Subcutaneous abdominal adipose tissue (tissue), 5 donors: ENCODE results near the gene ADAMTS2.
A peak's percentile ranks its signal among the peaks of the same experiment; 100 is the strongest.

Source experiments
- H3K27ac ChIP-seq: one replicate; pipeline ENCODE4 v1.7.0; 2013; ENCODE audit warnings: low read depth, mild to moderate bottlenecking, inconsistent platforms, low read length, moderate library complexity
- H3K27me3 ChIP-seq, 5 donors: one replicate each; pipeline ENCODE4 v1.7.0; 2013; ENCODE audit warnings: low read length in 5 of 5, inconsistent platforms in 1 of 5; ENCODE audit not compliant: control insufficient read depth in 5 of 5, insufficient read depth in 4 of 5
- H3K36me3 ChIP-seq, 5 donors: one replicate each; pipeline ENCODE4 v1.7.0; 2013; ENCODE audit warnings: low read length in 5 of 5; ENCODE audit not compliant: control insufficient read depth in 5 of 5, insufficient read depth in 5 of 5
- H3K4me1 ChIP-seq, 5 donors: one replicate each; pipeline ENCODE4 v1.7.0; 2013; ENCODE audit warnings: low read length in 5 of 5, mild to moderate bottlenecking in 3 of 5, moderate library complexity in 1 of 5; ENCODE audit not compliant: control insufficient read depth in 5 of 5, insufficient read depth in 5 of 5
- H3K4me3 ChIP-seq, 5 donors: one replicate each; pipeline ENCODE4 v1.7.0; 2013; ENCODE audit warnings: low read length in 5 of 5, low read depth in 1 of 5
- H3K9ac ChIP-seq, 5 donors: one replicate each; pipeline ENCODE4 v1.7.0; 2013; ENCODE audit warnings: low read length in 5 of 5, mild to moderate bottlenecking in 4 of 5, moderate library complexity in 3 of 5
- H3K9me3 ChIP-seq, 5 donors: one replicate each; pipeline ENCODE4 v1.7.0; 2013; ENCODE audit warnings: low read length in 5 of 5; ENCODE audit not compliant: control insufficient read depth in 5 of 5
- donor health status: healthy.
- donor health status: healthy.
- donor health status: healthy.
- donor health status: healthy.
- donor health status: healthy.

ADAMTS2 gene

GRCh38 chr5:179234563-179235135 is 110.6 kb downstream of the ADAMTS2 start:
- peaks cover 0 to 1% (median 0%) of the 10 kb centered on the region in 5 donors for H3K4me1 ChIP-seq
- no peak overlapping the region for H3K4me3 ChIP-seq
- H3K27me3 ChIP-seq: no peaks in the 10 kb centered on the region

GRCh38 chr5:179233909-179234562 is 111.2 kb downstream of the ADAMTS2 start:
- Histone ChIP-seq H3K4me1 (no peaks in the 10 kb centered on the region), H3K27me3 (no peaks in the 10 kb centered on the region), H3K9me3 (no peaks in the 10 kb centered on the region), H3K9ac (no peak overlapping the region), H3K27ac (no peak overlapping the region), H3K4me3 (no peak overlapping the region), H3K36me3 (peaks cover 0 to 16% (median 10%) of the 10 kb centered on the region in 5 donors)

More at GRCh38 chr5:179234563-179235135, 110.6 kb downstream of the ADAMTS2 start:
- no peak overlapping the region for H3K9ac ChIP-seq
- no peak overlapping the region for H3K27ac ChIP-seq
- H3K9me3 ChIP-seq: no peaks in the 10 kb centered on the region
- peaks cover 0 to 16% (median 10%) of the 10 kb centered on the region in 5 donors for H3K36me3 ChIP-seq

- H3K27me3 ChIP-seq: no peaks in the 10 kb centered on the region
- no peak overlapping the region for H3K4me3 ChIP-seq
- peaks cover 0 to 12% (median 5%) of the 10 kb centered on the region in 5 donors for H3K36me3 ChIP-seq
- no peak overlapping the region for H3K27ac ChIP-seq
- peaks cover 0 to 10% (median 9%) of the 10 kb centered on the region in 5 donors for H3K4me1 ChIP-seq
- H3K9me3 ChIP-seq: no peaks in the 10 kb centered on the region
- H3K9ac ChIP-seq: no peak overlapping the region
These were observed 113.0 kb downstream of the ADAMTS2 start for GRCh38 chr5:179232091-179232735.

- Histone ChIP-seq H3K9me3 (no peaks in the 10 kb centered on the region), H3K4me1 (peaks cover 0 to 15% (median 11%) of the 10 kb centered on the region in 5 donors), H3K27ac (no peak overlapping the region), H3K36me3 (peaks cover 0 to 12% (median 5%) of the 10 kb centered on the region in 5 donors), H3K4me3 (no peak overlapping the region), H3K27me3 (no peaks in the 10 kb centered on the region), H3K9ac (no peak overlapping the region)
These were observed 114.0 kb downstream of the ADAMTS2 start for GRCh38 chr5:179231309-179231708.

GRCh38 chr5:179230061-179230461 is 115.2 kb downstream of the ADAMTS2 start:
- no peak overlapping the region for H3K27ac ChIP-seq
- no peak overlapping the region for H3K4me3 ChIP-seq
- peaks cover 0 to 11% (median 5%) of the 10 kb centered on the region in 5 donors for H3K36me3 ChIP-seq
- peaks cover 0 to 15% (median 11%) of the 10 kb centered on the region in 5 donors for H3K4me1 ChIP-seq
- no peak overlapping the region for H3K9ac ChIP-seq
- no peaks in the 10 kb centered on the region for H3K27me3 ChIP-seq
- H3K9me3 ChIP-seq: no peaks in the 10 kb centered on the region

- Histone ChIP-seq H3K27ac (no peak overlapping the region), H3K9me3 (no peaks in the 10 kb centered on the region), H3K4me3 (no peak overlapping the region), H3K27me3 (no peaks in the 10 kb centered on the region), H3K9ac (peak overlapping the region in 1 of 5 donors; percentile 16), H3K36me3 (peaks cover 0 to 11% (median 5%) of the 10 kb centered on the region in 5 donors), H3K4me1 (peaks cover 0 to 15% (median 11%) of the 10 kb centered on the region in 5 donors)
These were observed 115.9 kb downstream of the ADAMTS2 start for GRCh38 chr5:179229331-179229831.

GRCh38 chr5:179228341-179229121 is 116.7 kb downstream of the ADAMTS2 start:
- H3K36me3 ChIP-seq: peaks cover 0 to 13% (median 9%) of the 10 kb centered on the region in 5 donors
- H3K27ac ChIP-seq: no peak overlapping the region
- no peak overlapping the region for H3K4me3 ChIP-seq
- H3K9me3 ChIP-seq: peaks cover 0 to 8% (median 0%) of the 10 kb centered on the region in 5 donors
- no peaks in the 10 kb centered on the region for H3K27me3 ChIP-seq
- H3K9ac ChIP-seq: no peak overlapping the region
- H3K4me1 ChIP-seq: peaks cover 0 to 15% (median 11%) of the 10 kb centered on the region in 5 donors

GRCh38 chr5:179227580-179228311 is 117.5 kb downstream of the ADAMTS2 start:
- Histone ChIP-seq H3K36me3 (peaks cover 0 to 14% (median 9%) of the 10 kb centered on the region in 5 donors), H3K4me3 (no peak overlapping the region), H3K4me1 (peaks cover 0 to 15% (median 11%) of the 10 kb centered on the region in 5 donors), H3K27me3 (no peaks in the 10 kb centered on the region), H3K9me3 (peaks cover 0 to 11% (median 0%) of the 10 kb centered on the region in 5 donors), H3K9ac (no peak overlapping the region), H3K27ac (no peak overlapping the region)

GRCh38 chr5:179227229-179227579 is 118.1 kb downstream of the ADAMTS2 start:
- H3K27me3 ChIP-seq: no peaks in the 10 kb centered on the region
- peaks cover 0 to 11% (median 0%) of the 10 kb centered on the region in 5 donors for H3K9me3 ChIP-seq
- H3K4me3 ChIP-seq: no peak overlapping the region
- no peak overlapping the region for H3K27ac ChIP-seq
- peaks cover 0 to 15% (median 11%) of the 10 kb centered on the region in 5 donors for H3K4me1 ChIP-seq
- H3K36me3 ChIP-seq: peaks cover 0 to 14% (median 9%) of the 10 kb centered on the region in 5 donors
- H3K9ac ChIP-seq: no peak overlapping the region
